ENCODE measurements around the gene ITGB1BP2.
"Not testable (repeated sequence)": the region's sequence is repeated elsewhere in the genome, so short reads cannot be mapped to it uniquely, and the experiment has no call there.

ITGB1BP2 gene

DNA sequence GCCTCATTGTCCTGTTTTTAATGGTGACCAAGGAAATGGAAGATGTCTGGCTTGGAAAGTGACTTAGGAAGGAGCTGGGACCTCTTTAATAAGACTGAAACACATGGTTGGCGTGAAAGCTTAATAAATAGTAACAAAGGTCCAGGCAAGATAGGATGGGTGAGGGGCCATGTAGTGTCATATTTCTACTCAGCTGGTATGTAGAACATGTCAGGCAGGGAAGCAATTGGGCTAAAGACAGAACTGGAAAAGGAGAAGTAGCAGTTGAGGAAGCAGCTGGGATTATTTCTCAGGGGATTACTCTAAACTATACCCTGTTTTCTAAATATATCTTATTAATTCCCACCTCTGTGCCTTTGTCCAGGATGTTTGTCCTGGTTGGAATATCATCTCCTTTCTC is 18.6 kb downstream of the ITGB1BP2 start:
- no peak for DNase-seq (ENCODE audit: extremely low read depth, low read depth)
- TF ChIP-seq, protein P1, sequence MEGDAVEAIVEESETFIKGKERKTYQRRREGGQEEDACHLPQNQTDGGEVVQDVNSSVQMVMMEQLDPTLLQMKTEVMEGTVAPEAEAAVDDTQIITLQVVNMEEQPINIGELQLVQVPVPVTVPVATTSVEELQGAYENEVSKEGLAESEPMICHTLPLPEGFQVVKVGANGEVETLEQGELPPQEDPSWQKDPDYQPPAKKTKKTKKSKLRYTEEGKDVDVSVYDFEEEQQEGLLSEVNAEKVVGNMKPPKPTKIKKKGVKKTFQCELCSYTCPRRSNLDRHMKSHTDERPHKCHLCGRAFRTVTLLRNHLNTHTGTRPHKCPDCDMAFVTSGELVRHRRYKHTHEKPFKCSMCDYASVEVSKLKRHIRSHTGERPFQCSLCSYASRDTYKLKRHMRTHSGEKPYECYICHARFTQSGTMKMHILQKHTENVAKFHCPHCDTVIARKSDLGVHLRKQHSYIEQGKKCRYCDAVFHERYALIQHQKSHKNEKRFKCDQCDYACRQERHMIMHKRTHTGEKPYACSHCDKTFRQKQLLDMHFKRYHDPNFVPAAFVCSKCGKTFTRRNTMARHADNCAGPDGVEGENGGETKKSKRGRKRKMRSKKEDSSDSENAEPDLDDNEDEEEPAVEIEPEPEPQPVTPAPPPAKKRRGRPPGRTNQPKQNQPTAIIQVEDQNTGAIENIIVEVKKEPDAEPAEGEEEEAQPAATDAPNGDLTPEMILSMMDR (IDR thresholded peaks at IDR 0.05; ENCODE audit: low read depth, low read length, missing control alignments): no peak

DNA sequence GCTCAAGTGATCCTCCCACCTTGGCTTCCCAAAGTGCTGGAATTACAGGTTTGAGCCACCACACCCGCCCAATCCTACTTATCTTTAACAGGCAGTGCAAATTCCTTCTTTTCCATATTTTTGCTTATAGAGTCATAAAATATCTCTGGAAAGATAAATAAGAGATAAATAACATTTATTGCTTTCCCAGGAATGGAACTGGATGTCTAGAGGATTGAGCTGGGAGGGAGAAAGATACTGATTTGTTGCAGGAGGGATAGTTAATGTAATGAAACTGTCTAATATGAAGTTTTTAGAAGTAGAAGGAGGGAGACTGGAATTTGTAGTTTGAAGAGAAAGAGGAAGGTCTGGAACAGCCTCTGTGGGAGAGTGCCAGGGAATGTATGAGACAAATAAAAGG is 20.2 kb downstream of the ITGB1BP2 start:
- TF ChIP-seq, protein P1 (IDR thresholded peaks at IDR 0.05; ENCODE audit: low read depth, low read length, missing control alignments): no peak
- no peak for DNase-seq (ENCODE audit: extremely low read depth, low read depth)
- H3K4me3 ChIP-seq (replicated peaks; ENCODE audit: low read depth, low read length): no peak overlapping the region

More for the DNA sequence above, 18.6 kb downstream of the ITGB1BP2 start:
- H3K4me3 ChIP-seq (replicated peaks; ENCODE audit: low read depth, low read length): no peak overlapping the region

DNA sequence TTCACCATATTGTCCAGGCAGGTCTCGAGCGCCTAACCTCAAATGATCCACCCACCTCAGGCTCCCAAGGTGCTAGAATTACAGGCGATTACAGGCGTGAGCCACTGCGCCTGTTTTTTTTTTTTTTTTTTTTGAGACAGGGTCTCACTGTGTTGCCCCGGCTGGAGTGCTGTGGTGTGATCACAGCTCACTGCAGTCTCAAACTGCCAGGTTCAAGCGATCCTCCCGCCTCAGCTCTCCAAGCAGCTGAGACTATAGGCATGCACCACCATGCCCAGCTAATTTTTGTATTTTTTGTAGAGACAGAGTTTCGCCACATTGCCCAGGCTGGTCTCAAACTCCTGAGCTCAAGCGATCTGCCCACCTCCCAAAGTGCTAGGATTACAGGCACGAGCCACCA is 22.9 kb downstream of the ITGB1BP2 start:
- DNase-seq (ENCODE audit: extremely low read depth, low read depth): not testable (repeated sequence)

DNA sequence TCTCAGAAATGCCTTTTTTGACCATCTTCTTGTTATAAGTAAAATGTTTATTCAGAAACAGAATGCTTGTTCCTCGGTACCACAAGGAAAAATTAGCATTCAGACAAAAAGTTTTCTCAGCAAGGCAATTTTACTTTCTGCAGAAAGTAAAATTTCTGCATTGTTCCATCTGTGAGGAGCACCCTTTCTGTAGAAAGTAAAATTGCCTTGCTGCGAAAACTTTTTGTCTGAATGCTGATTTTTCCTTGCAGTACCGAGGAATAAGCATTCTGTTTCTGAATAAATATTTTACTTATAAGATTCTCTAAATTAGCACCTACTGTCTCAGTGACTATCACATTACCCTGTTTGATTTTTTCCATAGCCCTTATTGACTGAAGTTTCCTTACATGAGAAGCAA is 24.8 kb downstream of the ITGB1BP2 start:
- no peak for DNase-seq (ENCODE audit: extremely low read depth, low read depth)
- H3K4me3 ChIP-seq (replicated peaks; ENCODE audit: low read depth, low read length): no peak overlapping the region
- TF ChIP-seq, protein P1 (IDR thresholded peaks at IDR 0.05; ENCODE audit: low read depth, low read length, missing control alignments): no peak

More for the DNA sequence above, 22.9 kb downstream of the ITGB1BP2 start:
- not testable (repeated sequence) for H3K4me3 ChIP-seq (replicated peaks; ENCODE audit: low read depth, low read length)

DNA sequence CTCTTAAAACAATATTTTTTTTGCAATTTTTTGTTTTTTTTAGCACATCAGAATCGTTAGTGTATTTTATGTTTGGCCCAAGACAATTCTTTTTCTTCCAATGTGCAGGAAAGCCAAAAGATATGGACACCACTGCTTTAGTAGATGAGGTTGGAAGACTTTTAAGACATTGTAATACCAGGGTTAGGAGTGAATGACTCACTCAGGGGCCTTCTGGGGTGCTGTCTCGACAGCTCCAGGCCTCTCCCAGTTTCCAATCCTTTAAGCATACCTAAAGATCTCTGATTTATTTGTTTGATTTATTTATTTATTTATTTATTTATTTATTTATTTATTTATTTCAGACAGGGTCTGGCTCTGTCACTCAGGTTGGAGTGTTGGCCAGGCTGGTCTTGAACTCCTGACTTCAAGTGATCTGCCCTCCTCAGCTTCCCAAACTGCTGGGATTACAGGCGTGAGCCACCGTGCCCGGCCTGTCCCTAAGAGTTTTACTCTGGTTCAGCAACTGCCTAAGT is 47.7 kb downstream of the ITGB1BP2 start:
- H3K4me3 ChIP-seq (replicated peaks; ENCODE audit: low read depth, low read length); DNase-seq (ENCODE audit: extremely low read depth, low read depth): not testable (repeated sequence)

DNA sequence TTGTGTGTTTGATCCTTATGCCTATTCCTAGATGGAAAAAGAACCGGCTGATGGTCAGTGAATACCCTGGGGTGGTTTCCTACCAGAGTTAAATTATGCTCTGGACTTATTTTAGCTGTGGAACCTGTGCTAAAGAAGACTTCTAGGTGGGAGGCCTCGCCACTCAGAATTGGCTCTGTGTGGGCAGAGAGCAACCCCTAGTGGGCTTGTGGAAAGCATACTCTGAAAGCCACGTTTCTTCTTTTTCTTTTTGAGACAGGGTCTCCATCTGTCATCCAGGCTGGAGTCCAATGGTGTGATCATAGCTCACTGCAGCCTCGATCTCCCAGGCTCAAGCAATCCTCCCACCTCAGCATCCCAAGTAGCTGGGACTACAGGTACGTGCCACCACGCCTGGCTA is 48.3 kb downstream of the ITGB1BP2 start:
- DNase-seq (ENCODE audit: extremely low read depth, low read depth); H3K4me3 ChIP-seq (replicated peaks; ENCODE audit: low read depth, low read length): not testable (repeated sequence)

DNA sequence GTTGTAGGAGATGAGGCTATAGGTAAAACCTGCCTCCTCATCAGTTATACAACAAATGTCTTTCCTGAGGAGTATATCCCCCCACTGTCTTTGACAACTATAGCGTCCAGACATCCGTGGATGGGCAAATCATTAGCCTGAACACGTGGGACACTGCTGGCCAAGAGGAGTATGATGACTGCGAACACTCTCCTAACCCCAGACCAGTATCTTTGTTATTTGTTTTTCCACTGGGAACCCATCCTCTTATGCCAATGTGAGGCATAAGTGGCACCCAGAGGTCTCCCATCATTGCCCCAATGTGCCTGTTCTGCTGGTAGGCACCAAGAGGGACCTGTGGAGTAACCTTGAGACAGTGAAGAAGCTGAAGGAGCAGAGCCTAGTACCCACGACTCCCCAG is 50.9 kb downstream of the ITGB1BP2 start:
- not testable (repeated sequence) for H3K4me3 ChIP-seq (replicated peaks; ENCODE audit: low read depth, low read length); DNase-seq (ENCODE audit: extremely low read depth, low read depth)

All from HFF-Myc (cell line).